ENCODE results near the gene NFAT5. TPM values are rescaled to one million over a fixed set of nuclear protein-coding genes. Genes with fewer than 3 reads are reported as not detected.

The NFAT5 gene
- total and polyA plus RNA-seq, 9 of the 15 experiments (the other 6 are each of a cell fraction or from before 2014, with no cell fraction given) = 0.78 to 20.5 (median 12.4) TPM

DNA sequence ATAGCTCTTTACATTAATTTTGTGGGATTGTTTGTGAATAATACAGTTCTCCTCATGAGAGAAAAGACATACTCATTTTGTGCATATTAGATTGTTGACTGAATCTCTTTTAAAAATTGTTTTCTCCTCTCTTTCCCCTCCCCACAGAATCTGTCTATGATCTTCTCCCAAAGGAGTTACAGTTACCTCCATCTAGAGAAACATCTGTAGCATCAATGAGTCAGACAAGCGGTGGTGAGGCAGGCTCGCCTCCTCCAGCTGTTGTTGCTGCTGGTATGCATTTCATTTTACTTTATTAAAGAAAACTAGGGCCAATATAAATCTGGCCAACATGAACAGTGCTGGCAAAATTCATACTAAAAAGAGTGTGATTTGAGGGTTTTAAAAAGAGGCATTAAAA, 60.5 kb downstream of the NFAT5 start (continued):
- TF ChIP-seq, protein P1, sequence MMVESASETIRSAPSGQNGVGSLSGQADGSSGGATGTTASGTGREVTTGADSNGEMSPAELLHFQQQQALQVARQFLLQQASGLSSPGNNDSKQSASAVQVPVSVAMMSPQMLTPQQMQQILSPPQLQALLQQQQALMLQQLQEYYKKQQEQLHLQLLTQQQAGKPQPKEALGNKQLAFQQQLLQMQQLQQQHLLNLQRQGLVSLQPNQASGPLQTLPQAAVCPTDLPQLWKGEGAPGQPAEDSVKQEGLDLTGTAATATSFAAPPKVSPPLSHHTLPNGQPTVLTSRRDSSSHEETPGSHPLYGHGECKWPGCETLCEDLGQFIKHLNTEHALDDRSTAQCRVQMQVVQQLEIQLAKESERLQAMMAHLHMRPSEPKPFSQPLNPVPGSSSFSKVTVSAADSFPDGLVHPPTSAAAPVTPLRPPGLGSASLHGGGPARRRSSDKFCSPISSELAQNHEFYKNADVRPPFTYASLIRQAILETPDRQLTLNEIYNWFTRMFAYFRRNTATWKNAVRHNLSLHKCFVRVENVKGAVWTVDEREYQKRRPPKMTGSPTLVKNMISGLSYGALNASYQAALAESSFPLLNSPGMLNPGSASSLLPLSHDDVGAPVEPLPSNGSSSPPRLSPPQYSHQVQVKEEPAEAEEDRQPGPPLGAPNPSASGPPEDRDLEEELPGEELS (CRISPR knock-in tag; IDR thresholded peaks at IDR 0.05; ENCODE audit: borderline replicate concordance) = no peak
- TF ChIP-seq HMG20A (CRISPR knock-in tag; conservative IDR thresholded peaks at IDR 0.05) = no peak
- TF ChIP-seq CC2D1A (IDR thresholded peaks at IDR 0.05) = no peak
- TF ChIP-seq JUND (IDR thresholded peaks at IDR 0.05; ENCODE audit: borderline replicate concordance, low read depth, low read length) = peak; percentile 43; the same call in 1 of the 2 replicates
- no peak; the same call in 2 of the 3 replicates for TF ChIP-seq JUND (tag; IDR thresholded peaks at IDR 0.05; ENCODE audit: borderline replicate concordance, low read depth, low read length)
- TF ChIP-seq PML (IDR thresholded peaks at IDR 0.05; ENCODE audit: low read length) = no peak
- 0 out of 2 replicates have a peak, but pooled peaks have one; percentile 36 for TF ChIP-seq DPF2 (IDR thresholded peaks at IDR 0.05)
- no peak for TF ChIP-seq HNRNPK (IDR thresholded peaks at IDR 0.05; ENCODE audit: low read depth, low read length, poor library complexity, severe bottlenecking)
- TF ChIP-seq NFIX (CRISPR knock-in tag; IDR thresholded peaks at IDR 0.05; ENCODE audit: low read depth) = no peak

DNA sequence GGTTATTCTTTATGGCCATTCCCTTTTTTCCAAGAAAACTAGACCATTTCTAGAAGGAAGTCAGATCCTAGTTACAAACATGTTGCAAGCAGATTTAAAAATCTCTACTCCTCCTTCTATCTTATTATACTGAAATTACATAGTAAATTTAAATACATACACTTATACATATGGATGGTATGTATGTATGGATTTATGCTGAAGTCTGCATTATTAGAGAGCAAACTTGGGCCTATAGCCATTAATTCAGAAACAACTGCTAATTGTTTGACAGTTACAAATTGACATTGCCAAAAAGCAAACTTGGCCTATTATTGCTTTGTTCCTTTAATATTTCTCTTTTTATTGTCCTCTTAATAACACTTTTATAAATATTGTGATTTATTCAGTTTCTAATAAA, 67.1 kb downstream of the NFAT5 start:
- Histone ChIP-seq H3K27ac (ENCODE audit: extremely low read depth, low read depth, low read length) (no peak overlapping the region), H3K27me3 (ENCODE audit: control insufficient read depth in 2 of 2, insufficient read depth in 2 of 2, low read length in 2 of 2) (no peaks in the 10 kb centered on the region), H3K9me3 (replicated peaks; ENCODE audit: control insufficient read depth, insufficient read depth, low read depth, low read length) (peaks cover 9% of the 10 kb centered on the region), H2AFZ (ENCODE audit: low read depth, low read length) (no peak overlapping the region), H3K79me2 (ENCODE audit: control insufficient read depth, insufficient read depth, low read length) (no peaks in the 10 kb centered on the region), H4K20me1 (replicated peaks; ENCODE audit: control insufficient read depth, insufficient read depth, low read length) (no peaks in the 10 kb centered on the region), H3K9ac (ENCODE audit: insufficient read depth in 1 of 2, low read depth in 2 of 2, low read length in 2 of 2) (no peak overlapping the region), H3K4me3 (no peak overlapping the region), H3K9me1 (ENCODE audit: control insufficient read depth, insufficient read depth, low read length) (no peaks in the 10 kb centered on the region), H3K36me3 (ENCODE audit: control insufficient read depth, insufficient read depth, low read length) (peaks cover 34% of the 10 kb centered on the region), H3K4me2 (ENCODE audit: insufficient read depth, low read length) (no peak overlapping the region), H3K4me1 (replicated peaks in 1 of 2; ENCODE audit: control insufficient read depth in 2 of 2, insufficient read depth in 2 of 2, low read length in 2 of 2) (no peaks in the 10 kb centered on the region)
- in situ Hi-C loops (cut with MboI) = no loop called here
- ATAC-seq = no peak
- peak; percentile 28; the same call in 1 of the 2 replicates for TF ChIP-seq C11orf30 (IDR thresholded peaks at IDR 0.05; ENCODE audit: low read depth)
- TF ChIP-seq, protein P2, sequence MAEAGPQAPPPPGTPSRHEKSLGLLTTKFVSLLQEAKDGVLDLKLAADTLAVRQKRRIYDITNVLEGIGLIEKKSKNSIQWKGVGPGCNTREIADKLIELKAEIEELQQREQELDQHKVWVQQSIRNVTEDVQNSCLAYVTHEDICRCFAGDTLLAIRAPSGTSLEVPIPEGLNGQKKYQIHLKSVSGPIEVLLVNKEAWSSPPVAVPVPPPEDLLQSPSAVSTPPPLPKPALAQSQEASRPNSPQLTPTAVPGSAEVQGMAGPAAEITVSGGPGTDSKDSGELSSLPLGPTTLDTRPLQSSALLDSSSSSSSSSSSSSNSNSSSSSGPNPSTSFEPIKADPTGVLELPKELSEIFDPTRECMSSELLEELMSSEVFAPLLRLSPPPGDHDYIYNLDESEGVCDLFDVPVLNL (CRISPR knock-in tag; IDR thresholded peaks at IDR 0.05; ENCODE audit: low read depth) = no peak
- TF ChIP-seq ZNF316 (IDR thresholded peaks at IDR 0.05) = peak; percentile 56
- no peak for FAIRE-seq
- POLR2A ChIA-PET = no interaction called here
- CTCF ChIA-PET (ENCODE audit: low intra/inter-chr PET ratio) = no interaction called here
- intact Hi-C loops (cut with micrococcal nuclease) = no loop called here
- no TSS peak for BruUV-seq (replicated peaks)
- no peak for DNase-seq (ENCODE audit: extremely low read depth in 1 of 4, low spot score in 3 of 4)

Data from K562 (cell line).